ENCODE measurements around the gene CSNK2B.

Gene CSNK2B

DNA sequence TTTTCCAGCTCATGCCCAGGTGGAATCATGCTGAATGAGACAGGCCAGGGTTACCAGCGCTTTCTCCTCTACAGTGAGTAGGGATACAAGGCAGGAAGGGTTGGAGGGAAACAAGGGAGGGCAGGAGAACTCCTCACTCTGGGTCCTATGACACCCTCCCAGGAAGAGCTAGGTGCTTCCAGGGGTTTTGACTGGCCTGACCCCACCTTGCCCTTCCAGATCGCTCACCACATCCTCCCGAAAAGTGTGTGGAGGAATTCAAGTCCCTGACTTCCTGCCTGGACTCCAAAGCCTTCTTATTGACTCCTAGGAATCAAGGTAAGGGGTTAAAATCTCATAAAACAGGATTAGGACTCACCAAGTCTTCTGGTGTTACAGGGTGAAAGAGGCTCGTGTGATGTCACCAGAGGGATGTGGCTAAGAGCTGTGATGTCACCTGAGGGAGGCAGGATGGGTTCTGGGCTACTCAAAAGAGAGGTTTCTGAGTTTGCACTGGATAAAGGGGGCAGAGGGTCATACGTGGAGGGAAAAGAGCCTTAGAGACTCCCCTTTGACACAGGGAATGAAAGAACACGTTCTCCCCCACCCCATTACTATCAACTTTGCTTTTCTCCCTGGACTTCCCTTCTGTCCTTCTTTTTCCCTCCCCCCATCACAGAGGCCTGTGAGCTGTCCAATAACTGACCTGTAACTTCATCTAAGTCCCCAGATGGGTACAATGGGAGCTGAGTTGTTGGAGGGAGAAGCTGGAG lies 8.3 kb upstream of the CSNK2B start:
- Histone ChIP-seq H3K27ac (ENCODE audit: low read length) (no peak overlapping the region), H3K9ac (ENCODE audit: low read length) (no peak overlapping the region), H3K4me1 (ENCODE audit: low read length) (peaks cover 27% of the 10 kb centered on the region), H2AFZ (ENCODE audit: low read length) (no peak overlapping the region), H3K79me2 (ENCODE audit: low read length) (peaks cover 39% of the 10 kb centered on the region), H3K9me2 (replicated peaks; ENCODE audit: insufficient read depth, low read length) (no peaks in the 10 kb centered on the region), H3K36me3 (replicated peaks; ENCODE audit: insufficient read depth, low read length) (no peaks in the 10 kb centered on the region), H3F3A (ENCODE audit: insufficient read depth, low read length) (peaks cover 23% of the 10 kb centered on the region), H3K9me3 (replicated peaks; ENCODE audit: insufficient read depth, low read length) (no peaks in the 10 kb centered on the region), H4K20me1 (ENCODE audit: insufficient read depth, low read length) (no peaks in the 10 kb centered on the region), H3K4me2 (ENCODE audit: low read depth, low read length) (no peak overlapping the region), H3K27me3 (replicated peaks; ENCODE audit: insufficient read depth, low read length) (no peaks in the 10 kb centered on the region), H3K4me3 (ENCODE audit: low read length) (no peak overlapping the region)
- TF ChIP-seq EZH2phosphoT487 (IDR thresholded peaks at IDR 0.05; ENCODE audit: low read length) = no peak
- no peak for DNase-seq

DNA sequence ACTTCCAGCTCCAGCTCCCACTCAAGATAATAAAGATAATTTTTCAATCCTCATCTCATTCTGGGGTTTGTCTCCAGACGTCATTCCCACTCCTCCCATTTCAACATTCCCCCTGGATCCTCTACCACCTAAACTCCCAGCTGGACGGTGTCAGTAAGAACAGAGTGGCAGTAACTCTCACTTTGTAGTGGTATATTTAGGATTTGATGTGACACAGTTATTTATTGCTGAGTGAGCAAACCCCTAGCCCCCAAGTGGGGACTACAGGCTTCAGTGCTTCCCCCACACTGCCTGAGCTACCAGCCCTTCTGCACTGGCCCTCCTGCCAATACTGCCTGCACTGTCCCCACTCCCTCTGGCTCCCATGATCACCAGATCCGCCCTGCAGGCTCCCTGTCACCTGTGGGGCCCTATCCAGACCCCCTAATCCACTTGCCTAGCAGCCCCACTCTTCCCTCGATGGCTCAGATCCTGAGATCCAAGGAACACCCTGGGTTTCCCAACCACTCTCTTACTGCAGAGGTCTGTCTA lies 7.7 kb upstream of the CSNK2B start:
- no peaks in the 10 kb centered on the region for H3K36me3 ChIP-seq (replicated peaks; ENCODE audit: insufficient read depth, low read length)
- no peaks in the 10 kb centered on the region for H3K9me3 ChIP-seq (replicated peaks; ENCODE audit: insufficient read depth, low read length)
- H2AFZ ChIP-seq (ENCODE audit: low read length) = no peak overlapping the region
- H3K4me2 ChIP-seq (ENCODE audit: low read depth, low read length) = no peak overlapping the region
- TF ChIP-seq EZH2phosphoT487 (IDR thresholded peaks at IDR 0.05; ENCODE audit: low read length) (no peak), EZH2 (optimal IDR thresholded peaks at IDR 0.05; ENCODE audit: low read depth, low read length) (no peak)
- TF ChIP-seq, protein P1, sequence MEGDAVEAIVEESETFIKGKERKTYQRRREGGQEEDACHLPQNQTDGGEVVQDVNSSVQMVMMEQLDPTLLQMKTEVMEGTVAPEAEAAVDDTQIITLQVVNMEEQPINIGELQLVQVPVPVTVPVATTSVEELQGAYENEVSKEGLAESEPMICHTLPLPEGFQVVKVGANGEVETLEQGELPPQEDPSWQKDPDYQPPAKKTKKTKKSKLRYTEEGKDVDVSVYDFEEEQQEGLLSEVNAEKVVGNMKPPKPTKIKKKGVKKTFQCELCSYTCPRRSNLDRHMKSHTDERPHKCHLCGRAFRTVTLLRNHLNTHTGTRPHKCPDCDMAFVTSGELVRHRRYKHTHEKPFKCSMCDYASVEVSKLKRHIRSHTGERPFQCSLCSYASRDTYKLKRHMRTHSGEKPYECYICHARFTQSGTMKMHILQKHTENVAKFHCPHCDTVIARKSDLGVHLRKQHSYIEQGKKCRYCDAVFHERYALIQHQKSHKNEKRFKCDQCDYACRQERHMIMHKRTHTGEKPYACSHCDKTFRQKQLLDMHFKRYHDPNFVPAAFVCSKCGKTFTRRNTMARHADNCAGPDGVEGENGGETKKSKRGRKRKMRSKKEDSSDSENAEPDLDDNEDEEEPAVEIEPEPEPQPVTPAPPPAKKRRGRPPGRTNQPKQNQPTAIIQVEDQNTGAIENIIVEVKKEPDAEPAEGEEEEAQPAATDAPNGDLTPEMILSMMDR (IDR thresholded peaks at IDR 0.05; ENCODE audit: low read length) = no peak
- no peaks in the 10 kb centered on the region for H3K9me2 ChIP-seq (replicated peaks; ENCODE audit: insufficient read depth, low read length)
- no peaks in the 10 kb centered on the region for H4K20me1 ChIP-seq (ENCODE audit: insufficient read depth, low read length)
- no peak overlapping the region for H3K27ac ChIP-seq (ENCODE audit: low read length)
- H3K27me3 ChIP-seq (replicated peaks; ENCODE audit: insufficient read depth, low read length) = no peaks in the 10 kb centered on the region
- H3K4me3 ChIP-seq (ENCODE audit: low read length) = no peak overlapping the region
- H3K4me1 ChIP-seq (ENCODE audit: low read length) = peaks cover 30% of the 10 kb centered on the region
- peaks cover 44% of the 10 kb centered on the region for H3K79me2 ChIP-seq (ENCODE audit: low read length)
- DNase-seq = no peak
- H3K9ac ChIP-seq (ENCODE audit: low read length) = no peak overlapping the region
- H3F3A ChIP-seq (ENCODE audit: insufficient read depth, low read length) = peaks cover 18% of the 10 kb centered on the region

DNA sequence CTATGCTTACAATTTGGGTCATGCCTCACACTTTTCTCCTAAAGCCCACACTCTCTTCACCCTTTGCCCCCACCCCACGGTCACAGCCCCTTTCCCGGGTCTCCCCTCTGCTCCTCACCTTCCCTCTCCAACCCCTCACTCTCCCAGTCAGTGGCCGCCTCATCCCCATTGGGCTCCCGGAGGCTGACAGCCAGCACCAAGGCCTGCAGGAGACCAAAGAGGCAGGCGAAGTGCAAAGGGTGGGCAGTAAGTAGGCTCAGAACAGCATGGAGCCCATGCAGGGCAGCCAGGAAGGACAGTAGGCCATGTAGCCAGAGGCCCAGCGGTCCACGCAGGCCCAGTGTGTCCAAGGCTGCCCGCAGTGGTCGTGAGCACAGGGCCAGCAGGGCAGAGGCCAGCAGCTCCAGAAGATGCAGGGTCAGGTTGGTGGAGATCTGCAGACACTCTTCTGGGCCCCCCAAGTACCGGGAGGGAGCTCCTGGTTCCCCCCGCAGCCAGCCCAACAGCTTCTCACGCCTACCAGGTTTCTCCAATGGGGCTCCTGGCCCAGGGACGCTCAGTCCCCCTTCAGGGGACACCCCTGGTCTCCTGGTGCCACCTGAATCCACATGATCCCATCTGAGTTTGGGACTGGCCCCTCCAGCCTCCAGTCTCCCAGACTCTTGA lies 6.8 kb upstream of the CSNK2B start:
- TF ChIP-seq EZH2 (optimal IDR thresholded peaks at IDR 0.05; ENCODE audit: low read depth, low read length) (no peak), EZH2phosphoT487 (IDR thresholded peaks at IDR 0.05; ENCODE audit: low read length) (no peak)
- TF ChIP-seq, protein P1 (IDR thresholded peaks at IDR 0.05; ENCODE audit: low read length) = no peak
- no peak overlapping the region for H2AFZ ChIP-seq (ENCODE audit: low read length)
- no peak overlapping the region for H3K27ac ChIP-seq (ENCODE audit: low read length)
- H4K20me1 ChIP-seq (ENCODE audit: insufficient read depth, low read length) = no peaks in the 10 kb centered on the region
- peak overlapping the region; percentile 87; the same call in 1 of the 2 replicates for H3K4me3 ChIP-seq (ENCODE audit: low read length)
- no peaks in the 10 kb centered on the region for H3K27me3 ChIP-seq (replicated peaks; ENCODE audit: insufficient read depth, low read length)
- H3K9me3 ChIP-seq (replicated peaks; ENCODE audit: insufficient read depth, low read length) = no peaks in the 10 kb centered on the region
- peaks cover 35% of the 10 kb centered on the region for H3K4me1 ChIP-seq (ENCODE audit: low read length)
- no peak for DNase-seq
- H3K9me2 ChIP-seq (replicated peaks; ENCODE audit: insufficient read depth, low read length) = no peaks in the 10 kb centered on the region
- H3K36me3 ChIP-seq (replicated peaks; ENCODE audit: insufficient read depth, low read length) = no peaks in the 10 kb centered on the region
- H3K79me2 ChIP-seq (ENCODE audit: low read length) = peaks cover 49% of the 10 kb centered on the region
- H3F3A ChIP-seq (ENCODE audit: insufficient read depth, low read length) = peaks cover 14% of the 10 kb centered on the region
- H3K9ac ChIP-seq (ENCODE audit: low read length) = peak overlapping the region; percentile 78; the same call in 1 of the 2 replicates
- peak overlapping the region; percentile 94 for H3K4me2 ChIP-seq (ENCODE audit: low read depth, low read length)
